HEK293T (cell line): ENCODE results near the gene ACTRT2.

Experiments used
- ARNT ChIP-seq: fragments of 450-650 bp; IDR thresholded peaks from 2 replicates; pipeline ENCODE4 v1.6.1; 2017; ENCODE audit warnings: mild to moderate bottlenecking
- BHLHE40 ChIP-seq: fragments of 450-650 bp; IDR thresholded peaks from 2 replicates; pipeline ENCODE4 v1.6.1; 2016; ENCODE audit warnings: mild to moderate bottlenecking, moderate library complexity, borderline replicate concordance
- CTBP1 ChIP-seq: fragments of 450-650 bp; IDR thresholded peaks from 2 replicates; pipeline ENCODE4 v1.6.1; 2016; ENCODE audit warnings: borderline replicate concordance
- ELF4 ChIP-seq: fragments of 450-650 bp; IDR thresholded peaks from 2 replicates; pipeline ENCODE4 v1.6.1; 2017; ENCODE audit warnings: antibody characterized with exemption
- FOXA1 ChIP-seq: fragments of 450-650 bp; IDR thresholded peaks from 2 replicates; pipeline ENCODE4 v1.6.1; 2016; ENCODE audit warnings: mild to moderate bottlenecking
- FOXK2 ChIP-seq: fragments of 450-650 bp; IDR thresholded peaks from 2 replicates; pipeline ENCODE4 v1.6.1; 2016; ENCODE audit warnings: mild to moderate bottlenecking
- FOXM1 ChIP-seq: fragments of 450-650 bp; IDR thresholded peaks from 2 replicates; pipeline ENCODE4 v1.6.1; 2017; ENCODE audit warnings: mild to moderate bottlenecking, borderline replicate concordance
- LEF1 ChIP-seq: fragments of 450-650 bp; IDR thresholded peaks from 2 replicates; pipeline ENCODE4 v1.6.1; 2017; ENCODE audit warnings: mild to moderate bottlenecking, borderline replicate concordance
- NFRKB ChIP-seq: fragments of 450-650 bp; IDR thresholded peaks from 2 replicates; pipeline ENCODE4 v1.6.1; 2016; ENCODE audit warnings: mild to moderate bottlenecking, moderate library complexity
- SP1 ChIP-seq: fragments of 450-650 bp; IDR thresholded peaks from 2 replicates; pipeline ENCODE4 v1.6.1; 2017
- TARDBP ChIP-seq: fragments of 450-650 bp; IDR thresholded peaks from 2 replicates; pipeline ENCODE4 v1.6.1; 2016
- ZNF384 ChIP-seq: fragments of 450-650 bp; IDR thresholded peaks from 2 replicates; pipeline ENCODE4 v1.6.1; 2016

DNA sequence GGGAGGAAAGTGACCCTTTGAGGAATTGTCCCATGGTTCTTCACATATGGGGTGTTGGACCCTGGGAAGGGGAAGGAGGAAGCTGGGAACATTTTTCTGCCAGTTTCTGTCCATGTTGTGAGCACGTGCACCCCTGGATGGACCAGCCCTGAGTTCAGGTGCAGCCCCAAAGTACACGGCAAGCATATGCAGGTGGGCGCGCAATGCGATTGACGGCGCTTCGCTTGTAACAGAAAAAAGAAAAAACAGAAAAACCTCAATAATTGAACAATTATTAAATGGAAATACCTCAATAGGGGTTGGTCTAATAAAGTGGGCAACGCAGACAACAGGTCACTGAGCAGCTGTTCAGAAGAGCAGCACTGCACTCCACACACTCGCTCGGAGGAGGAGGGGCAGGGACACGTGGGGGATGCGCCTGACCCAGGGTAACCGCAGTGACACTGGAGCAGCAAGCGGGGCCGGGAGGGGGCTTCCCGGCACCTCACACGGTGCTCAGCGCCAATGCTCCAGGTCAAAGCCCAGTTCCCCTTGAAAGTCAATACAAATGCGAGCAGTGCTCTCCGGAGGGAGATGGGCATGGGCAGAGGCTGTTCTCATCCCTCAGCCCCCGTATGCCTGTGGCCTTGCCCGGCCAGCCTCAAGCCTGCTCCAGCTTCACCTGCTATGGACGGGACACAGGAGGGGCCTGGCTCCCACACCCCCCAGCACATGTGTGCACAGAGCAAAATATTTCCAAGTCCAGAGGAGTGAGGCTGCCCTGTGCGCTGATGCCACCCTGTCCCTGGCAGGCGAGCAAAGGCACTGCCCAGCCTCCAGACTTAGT is 6.6 kb upstream of the ACTRT2 start:
- TF ChIP-seq FOXK2 = no peak
- no peak for TF ChIP-seq FOXA1
- no peak for TF ChIP-seq TARDBP
- TF ChIP-seq FOXM1 = no peak
- no peak for TF ChIP-seq LEF1
- no peak for TF ChIP-seq SP1
- TF ChIP-seq BHLHE40 = no peak
- no peak for TF ChIP-seq ELF4
- TF ChIP-seq NFRKB = no peak
- TF ChIP-seq ZNF384 = no peak
- no peak for TF ChIP-seq ARNT
- TF ChIP-seq CTBP1 = no peak
